Stimulated activated CD8-positive, alpha-beta memory T cell treated with anti-CD3 and anti-CD28 coated beads, Interleukin-4, amount 100 ng/mL, for 4 hours (primary cell): Measurements from ENCODE around the gene CREM.

Experiments used
- DNase-seq, 2 donors: peaks; one replicate each; pipeline ENCODE4 v3.0.0-alpha.2; 2020; ENCODE audit warnings: low read depth in 2 of 2, low spot score in 1 of 2

Gene CREM

DNA sequence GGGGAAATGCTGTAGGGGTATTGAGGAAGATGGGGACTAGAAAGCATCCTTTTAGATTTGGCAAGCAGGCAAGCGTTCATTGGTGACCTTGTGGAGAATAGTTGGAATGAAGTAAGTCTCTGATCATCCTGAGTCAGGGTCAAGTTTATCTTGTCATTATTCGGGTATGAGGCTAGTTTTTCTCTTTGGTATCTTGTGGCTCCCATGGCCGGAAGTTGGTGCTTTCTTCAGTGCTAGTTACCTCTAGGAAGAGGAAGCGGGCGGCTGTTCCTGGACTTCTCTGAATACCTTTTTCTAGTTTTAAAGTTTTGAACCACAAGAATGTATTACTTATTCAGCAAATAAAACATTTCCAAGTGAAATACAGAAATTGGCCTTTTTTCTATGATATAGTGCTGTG is 9.2 kb downstream of the CREM start:
- DNase-seq, result no peak

DNA sequence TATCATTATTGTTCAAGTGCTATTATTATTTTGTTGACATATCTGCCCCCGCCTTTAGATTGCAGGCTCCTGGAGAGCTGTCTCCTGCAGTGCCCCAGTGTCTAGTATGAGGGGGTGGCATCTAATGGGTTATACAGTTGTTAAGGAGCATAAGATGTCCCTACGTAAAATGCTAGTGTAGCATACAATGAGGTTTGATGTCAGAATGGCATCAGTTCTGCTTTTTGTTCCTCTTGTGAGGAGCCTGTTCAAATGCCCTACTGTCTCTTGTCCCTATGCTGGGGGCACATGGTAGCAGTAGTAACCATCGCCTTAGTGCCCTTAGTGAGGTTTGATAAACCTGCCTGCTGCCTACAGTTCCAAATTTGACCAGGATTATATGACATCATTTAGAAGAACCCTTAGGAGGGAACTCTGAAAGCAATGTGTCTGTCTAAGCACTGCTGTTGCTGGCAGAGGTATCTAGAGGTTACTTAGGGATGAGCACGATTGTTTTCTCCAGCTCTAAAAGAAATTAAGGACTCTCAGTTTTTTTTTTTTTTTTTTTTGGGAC is 9.7 kb downstream of the CREM start:
- DNase-seq, result no peak

DNA sequence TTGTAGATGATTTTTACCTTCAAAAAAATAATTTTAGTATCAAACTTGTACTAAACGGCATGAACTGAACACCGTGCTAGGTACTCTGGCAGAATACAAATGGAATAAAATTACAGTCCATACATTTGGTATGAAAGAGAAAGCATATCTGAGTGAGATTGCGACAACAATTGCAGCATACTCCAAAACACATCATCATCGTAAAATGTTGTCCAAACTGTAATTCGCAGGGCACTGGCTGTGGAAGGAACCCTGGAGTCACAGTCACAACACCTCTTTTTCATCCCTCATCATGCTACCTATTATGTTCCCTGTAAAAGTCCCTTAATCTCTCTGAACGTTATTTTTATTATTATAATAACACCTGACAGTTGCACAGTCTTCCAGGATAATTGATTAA is 13.5 kb downstream of the CREM start:
- DNase-seq, result no peak

DNA sequence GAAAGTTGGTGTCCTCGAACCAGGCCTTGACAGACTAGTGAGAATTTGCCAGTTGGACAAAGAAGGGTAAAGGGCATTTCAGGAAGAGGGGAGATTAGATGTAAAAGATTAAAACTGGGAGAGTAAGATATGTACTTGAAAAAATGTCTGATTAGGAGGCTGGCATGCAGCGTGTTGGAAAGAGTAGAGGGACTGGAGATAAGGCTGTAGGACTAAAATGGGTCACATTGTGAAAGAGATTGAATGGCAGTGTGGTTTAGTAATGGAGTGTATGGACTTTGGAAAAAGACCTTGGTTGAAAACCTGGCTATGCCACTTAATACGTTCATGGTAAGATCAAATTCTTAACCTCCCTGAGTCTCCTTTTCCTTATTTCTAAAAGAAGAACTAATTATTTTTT is 14.1 kb downstream of the CREM start:
- DNase-seq, result no peak

DNA sequence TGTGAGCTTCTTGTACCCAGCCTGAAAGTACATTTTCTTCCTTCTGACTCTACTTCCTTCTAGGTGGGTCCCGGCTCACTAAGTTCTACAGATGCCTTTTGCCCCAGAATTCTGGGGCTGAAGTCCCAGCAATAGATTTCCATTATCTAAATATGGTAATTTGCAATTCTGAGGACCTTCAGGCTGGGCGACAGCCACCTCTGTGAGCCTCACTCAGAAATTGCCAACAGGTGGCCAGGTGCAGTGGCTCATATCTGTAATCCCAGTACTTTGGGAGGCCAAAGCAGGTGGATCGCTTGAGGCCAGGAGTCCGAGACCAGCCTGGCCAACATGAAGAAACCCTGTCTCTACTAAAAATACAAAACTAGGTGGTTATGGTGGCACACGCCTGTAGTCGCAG is 23.7 kb downstream of the CREM start:
- no peak for DNase-seq

DNA sequence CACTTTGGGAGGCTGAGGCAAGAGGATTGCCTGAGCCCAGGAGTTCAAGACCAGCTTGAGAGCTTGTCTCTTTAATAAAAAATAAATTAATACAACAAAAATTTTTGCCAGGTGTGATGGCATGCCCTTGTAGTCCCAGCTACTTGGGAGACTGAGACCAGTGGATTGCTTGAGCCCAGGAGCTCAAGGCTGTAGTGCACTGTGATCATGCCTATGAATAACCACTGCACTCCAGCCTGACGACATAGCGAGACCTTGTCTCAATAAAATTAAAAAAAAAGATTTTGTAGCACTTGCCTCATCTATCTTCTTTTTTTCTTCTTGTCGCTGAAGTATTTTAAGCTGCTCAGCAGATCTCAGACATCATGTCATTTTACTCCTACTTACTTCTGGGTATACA is 26.3 kb downstream of the CREM start:
- no peak for DNase-seq

DNA sequence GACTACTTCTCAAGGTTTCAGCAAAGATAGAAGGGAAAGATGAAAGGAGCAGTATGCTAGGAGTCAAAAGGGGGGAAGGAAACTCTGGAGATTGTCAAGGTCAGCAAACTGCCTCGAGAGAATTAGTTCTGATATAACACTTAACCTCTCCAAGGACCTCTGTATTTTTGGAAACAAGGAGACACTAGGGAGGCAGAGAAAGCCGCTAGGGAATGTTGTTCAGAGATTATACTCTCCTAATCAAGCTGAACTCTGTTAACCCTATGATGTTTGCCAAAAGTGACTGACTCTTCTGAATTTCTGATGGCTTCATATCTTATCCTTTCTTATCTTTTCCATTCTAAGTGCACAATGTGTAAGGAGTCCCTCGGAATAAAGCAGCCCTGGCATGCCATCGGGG is 27.1 kb downstream of the CREM start:
- DNase-seq, result no peak

DNA sequence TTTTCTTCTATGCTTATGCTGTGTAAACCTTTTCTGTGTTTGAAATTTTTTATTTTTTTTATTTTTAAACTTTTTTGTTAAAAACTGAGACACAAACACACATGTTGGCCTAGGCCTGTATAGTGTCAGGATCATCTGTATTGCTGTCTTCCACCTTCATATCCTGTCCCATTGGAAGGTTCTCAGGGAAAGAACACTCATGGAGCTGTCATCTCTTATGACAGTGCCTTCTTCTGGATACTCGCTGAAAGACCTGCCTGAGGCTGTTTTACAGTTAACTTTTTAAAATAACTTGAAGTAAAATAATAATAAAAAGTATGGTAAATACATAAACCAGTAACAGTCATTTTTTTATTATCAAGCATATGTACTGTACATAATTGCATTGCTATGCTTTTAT is 34.1 kb downstream of the CREM start:
- DNase-seq, result no peak

DNA sequence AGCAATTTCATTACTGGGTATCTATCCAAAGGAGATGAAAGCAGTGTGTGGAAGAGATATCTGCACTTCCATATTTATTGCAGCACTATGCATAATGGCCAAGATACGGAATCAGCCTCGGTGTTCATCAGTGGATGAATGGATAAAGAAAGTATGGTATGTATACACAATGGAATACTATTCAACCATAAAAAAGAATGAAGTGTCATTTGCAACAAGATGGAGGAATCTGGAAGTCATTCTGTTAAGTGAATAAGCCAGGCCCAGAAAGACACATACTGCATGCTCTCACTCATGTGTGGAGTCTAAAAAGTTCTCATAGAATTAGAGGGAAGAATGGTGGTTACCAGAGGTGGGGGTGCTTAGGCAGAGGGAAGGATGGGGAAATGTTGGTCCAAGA is 35.3 kb downstream of the CREM start:
- no peak for DNase-seq

DNA sequence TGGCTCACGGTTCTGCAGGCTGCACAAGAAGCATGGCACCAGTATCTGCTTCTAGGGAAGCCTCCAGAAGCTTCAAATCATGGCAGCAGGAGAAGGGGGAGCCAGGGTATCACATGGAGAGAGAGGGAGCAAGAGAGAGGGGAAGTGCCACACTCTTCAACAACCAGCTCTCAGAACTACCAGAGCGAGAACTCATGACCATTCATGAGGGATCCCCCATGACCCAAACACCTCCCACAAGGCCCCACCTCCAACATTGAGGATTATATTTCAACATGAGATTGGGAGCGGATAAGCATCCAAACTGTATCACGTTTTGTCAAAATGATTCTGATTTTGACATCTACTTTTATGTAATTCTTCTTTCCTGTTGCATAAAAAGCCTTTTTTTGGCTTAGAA is 38.5 kb downstream of the CREM start:
- no peak for DNase-seq

DNA sequence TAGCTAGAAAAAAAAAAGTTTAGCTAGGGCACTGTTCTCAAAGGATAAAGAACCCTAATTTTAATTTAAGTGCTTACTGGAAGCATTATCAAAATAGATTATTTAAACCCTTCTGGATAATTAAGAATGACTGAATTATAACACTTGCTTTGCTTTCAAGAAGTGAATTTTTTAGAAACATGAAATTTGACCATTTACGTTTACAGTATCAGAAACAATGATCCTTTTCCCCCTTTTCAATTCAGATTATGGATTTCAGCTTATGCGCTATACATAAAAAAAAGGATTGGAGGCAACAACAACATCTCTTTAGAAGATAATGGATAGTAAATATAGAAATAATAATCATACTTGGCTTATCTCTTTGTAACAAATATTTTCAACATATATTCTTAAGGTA is 39.2 kb downstream of the CREM start:
- DNase-seq, result no peak

DNA sequence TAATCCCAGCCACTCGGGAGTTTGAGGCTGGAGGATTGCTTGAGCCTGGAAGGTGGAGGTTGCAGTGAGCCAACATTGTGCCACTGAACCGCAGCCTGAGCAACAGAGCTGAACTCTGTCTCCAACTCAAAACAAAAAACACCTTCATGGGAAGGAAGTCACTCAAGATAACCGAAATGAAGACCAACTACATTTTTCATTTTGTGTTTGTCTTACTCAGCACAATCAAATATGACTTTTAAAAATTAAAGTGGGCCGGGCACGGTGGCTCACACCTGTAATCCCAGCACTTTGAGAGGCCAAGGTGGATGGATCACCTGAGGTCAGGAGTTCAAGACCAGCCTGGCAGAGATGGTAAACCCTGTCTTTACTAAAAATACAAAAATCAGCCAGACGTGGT is 40.0 kb downstream of the CREM start:
- no peak for DNase-seq

DNA sequence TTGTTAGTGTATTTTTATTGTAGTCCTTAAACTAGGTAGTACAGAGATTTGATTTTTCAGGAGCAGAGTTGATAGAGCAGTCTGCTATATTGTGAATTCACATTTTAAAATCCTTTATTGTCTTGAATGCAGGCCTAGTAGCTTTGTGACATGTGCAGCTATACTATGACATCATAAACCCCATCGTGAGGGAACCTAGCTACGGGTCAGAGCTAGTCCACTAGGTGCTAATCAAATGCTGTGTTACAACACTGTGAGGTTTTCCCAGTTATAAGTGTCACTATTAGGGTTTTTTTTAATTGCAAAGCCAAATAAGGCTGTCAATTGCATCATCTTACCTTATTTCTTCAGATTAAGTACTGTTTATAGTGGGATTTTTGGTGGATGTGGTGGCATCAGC is 40.7 kb downstream of the CREM start:
- DNase-seq, result no peak

DNA sequence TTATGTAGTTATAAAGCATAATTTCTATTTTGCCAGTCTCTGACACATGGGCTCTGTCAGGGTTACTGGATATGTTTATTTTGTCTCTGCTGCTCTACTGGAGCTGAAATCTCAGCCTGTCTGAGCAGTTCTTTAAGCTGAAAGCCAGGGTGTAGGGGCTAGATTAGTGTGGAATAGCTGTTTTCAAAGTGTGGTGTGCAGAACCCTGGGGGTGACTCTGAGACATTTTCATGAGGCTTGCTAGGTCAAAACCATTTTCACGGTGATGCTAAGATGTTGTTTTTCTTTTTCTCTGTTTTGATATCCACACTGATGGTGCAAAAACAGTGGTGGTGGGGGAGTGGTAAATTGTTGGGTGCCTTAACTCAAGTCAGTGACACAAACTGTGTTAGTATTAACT is 45.5 kb downstream of the CREM start:
- no peak for DNase-seq

DNA sequence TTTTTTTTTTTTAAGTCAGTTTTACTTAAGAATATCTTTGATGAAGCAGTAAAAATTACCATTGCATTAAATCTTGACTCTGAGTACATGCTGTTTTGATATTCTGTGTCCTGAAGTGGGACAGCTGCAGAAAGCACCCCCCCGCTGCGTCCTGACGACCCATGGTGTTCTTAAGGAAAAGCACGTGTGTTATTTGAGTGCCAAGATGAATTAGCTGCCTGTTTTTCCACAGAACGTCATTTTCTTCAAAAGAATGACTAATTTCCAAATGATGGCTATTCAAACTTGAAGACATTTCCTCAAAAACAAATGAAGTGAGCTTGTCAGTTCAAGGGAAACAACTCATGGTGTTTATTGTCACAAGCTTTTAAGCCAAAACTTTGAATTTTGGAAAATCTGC is 45.9 kb downstream of the CREM start:
- no peak for DNase-seq

DNA sequence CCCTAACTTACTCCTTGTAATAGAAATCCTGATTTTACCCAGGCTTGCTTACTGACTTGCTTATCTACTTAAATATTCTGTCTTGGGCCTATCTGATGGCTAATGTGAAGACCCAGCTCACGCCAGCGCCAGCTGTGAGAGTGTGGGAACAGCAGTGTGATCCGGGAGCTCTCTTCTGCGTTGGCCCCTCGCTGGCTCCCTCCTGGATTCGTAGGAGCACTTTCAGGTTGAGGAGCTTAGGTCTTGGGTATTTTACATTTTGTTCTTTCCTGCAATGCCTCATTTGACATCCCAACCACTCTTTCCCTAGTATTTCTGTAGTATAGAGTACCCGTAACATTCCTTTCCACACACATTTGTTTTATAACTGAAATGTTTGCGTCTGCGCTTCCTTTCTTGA is 51.7 kb downstream of the CREM start:
- no peak for DNase-seq

DNA sequence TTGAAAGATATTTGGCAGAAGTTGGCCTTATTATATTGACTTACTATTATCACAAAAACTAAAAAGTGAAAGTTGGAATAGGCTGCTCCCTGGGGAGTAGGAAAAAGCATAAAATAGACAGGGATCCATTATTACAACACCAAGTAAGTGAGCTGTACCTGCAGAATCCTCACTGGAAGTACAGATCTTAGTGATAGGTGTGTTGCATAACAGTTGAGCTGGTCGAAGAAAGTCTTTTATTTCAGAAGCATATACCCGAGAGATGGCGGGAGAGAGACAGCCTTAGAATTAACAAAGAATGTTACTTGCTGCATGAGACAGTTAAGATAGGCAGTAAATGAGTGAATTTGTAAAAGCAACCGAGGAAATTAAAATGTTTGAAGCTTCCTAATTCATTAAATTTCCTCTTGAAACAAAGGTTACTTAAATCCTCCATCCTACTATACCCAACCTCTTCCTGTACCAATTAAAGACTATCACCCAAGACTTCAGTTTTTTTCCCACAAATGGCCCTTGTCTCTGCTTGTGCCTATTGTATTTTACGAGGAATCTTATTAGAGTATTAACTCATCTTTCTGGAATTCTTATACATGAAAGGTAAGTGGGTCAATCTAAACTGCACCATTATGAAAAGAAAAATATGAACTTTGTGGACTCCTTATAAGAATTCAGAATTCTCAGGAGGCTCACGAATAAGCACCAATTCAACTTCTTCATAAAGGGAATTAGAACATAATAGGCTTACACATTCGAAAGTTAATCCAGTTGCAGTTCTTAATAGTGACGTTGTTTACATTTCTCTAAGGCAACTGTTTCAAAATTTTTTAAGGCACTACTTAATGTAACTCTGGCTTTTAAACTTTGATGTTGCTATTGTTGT is 56.2 kb downstream of the CREM start:
- DNase-seq, result no peak

DNA sequence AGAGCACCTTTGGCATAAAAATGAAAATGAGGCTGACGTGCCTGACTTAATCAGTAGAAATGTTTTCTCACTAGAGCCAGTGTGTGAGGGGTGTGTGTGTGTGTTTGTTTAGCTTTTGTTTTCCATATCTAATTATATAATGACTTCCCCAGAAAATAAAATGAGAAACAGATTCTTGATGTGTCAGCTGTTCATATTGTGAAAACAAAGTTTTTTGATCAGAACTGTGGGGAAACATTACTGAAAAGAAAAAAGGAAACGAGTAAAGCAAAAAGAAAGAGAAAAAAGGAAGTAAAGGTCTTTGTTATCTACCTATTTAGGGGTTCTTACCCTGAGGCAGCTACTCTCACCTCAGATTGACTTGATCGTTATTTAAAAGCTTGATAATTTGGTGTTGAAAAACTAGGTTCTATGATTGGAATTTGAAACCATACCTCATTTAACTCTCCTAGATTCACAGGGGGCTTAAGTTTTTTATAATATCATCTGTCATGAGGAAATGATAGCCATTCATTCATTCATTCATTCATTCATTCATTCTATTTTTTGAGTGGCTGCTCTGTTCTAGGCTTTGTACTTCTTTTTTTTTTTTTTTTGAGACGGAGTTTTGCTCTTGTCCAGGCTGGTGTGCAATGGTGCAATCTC is 58.0 kb downstream of the CREM start:
- no peak for DNase-seq

DNA sequence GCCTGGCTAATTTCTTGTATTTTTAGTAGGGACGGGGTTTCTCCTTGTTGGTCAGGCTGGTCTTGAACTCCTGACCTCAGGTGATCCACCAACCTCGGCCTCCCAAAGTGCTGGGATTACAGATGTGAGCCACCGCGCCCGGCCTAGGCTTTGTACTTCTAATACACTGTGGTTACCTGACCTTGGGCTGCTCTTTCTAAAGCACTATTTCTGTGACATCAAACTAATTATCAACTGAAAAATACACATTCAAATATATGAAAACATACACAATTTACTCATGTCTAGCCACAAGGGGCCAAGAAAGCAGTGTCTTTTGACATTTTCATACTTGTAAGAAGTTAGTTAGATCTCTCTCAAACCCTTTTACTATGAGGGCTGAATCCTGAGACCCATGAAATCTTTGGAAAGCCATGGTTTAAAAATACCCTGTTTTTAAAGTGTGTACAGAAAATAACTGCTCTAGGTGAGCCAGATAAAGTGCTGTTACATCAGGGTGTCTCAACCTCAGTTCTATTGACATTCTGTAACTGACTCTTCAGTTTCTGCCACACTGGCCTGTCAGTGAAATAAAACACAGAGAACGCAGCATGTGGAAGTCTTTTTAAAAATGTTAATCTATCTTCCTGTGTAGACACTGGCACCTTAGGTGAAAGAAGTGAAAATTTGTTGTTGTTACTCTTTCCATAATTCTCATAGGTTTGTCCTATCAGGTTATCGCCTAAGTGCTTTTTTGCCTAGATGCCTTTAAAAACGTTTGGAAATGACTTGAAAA is 58.8 kb downstream of the CREM start:
- no peak for DNase-seq

DNA sequence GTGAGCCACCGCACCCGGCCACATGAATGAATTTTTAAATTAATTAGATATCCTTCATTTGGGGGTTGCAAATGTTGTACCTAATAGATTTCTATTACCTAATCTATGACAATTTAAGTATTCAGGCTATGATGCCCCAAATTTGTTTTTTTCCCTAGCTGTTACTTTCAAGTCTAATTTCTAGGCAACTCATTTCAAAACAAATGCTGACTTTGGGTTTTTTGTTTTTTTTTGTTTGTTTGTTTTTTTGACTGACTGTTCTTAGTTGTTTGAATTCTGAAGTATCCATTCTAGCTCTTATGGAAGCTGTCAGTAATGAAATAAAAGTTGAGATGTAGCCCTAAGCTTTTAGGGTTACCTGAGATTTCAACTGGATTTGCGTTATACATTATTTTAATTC is 62.3 kb downstream of the CREM start:
- no peak for DNase-seq

DNA sequence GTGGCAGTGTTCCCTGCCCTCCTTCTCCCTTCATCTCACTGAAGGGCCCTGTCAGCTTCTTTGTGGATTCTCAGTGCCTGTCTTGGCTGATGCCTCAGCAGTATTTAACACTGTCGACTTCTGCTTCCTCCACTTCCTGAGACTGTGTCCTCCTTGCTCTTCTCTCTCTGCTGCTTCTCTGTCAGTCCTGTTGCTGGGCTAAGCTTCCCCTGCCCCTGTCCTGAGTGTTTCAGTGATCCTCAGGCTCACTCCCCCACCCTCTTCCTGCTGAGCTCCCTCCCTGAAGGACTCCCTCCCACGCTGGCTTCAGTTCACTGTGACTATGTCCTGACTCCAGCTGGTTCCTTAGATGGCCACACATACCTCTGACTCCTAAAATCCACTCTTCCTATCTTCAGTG is 64.9 kb downstream of the CREM start:
- no peak for DNase-seq
